Dermis microvascular lymphatic vessel endothelial cell (primary cell): ENCODE data around the gene XPO5. TPM values are rescaled to one million over a fixed set of nuclear protein-coding genes. Genes with fewer than 3 reads are reported as not detected.

Experiments used
- DNase-seq, 2 donors: peaks; one replicate each; pipeline versions ENCODE4 v3.0.0 to v3.0.0-alpha.2; 2010; ENCODE audit warnings: low read depth in 2 of 2
- total RNA-seq: library from RNA; depleted of rRNA; stranded (reverse); fragments of >200 nt; gene quantifications from 2 replicates; pipeline ENCODE4 v1.2.1, GENCODE V29; 2014

Gene XPO5
- total RNA-seq, 1 donor from 2014 or later = 21.2 TPM

- DNase-seq = no peak
These were observed 103.3 kb downstream of the XPO5 start for GRCh38 chr6:43472515-43472914.

Other genes starting within 250 kb of the XPO5 start
- 4.0 and 7.0 TPM in 2 replicates for gene ZNF318, start 206.4 kb downstream of the XPO5 start, total RNA-seq
- 11.7 and 15.7 TPM in 2 replicates for gene ABCC10, start 148.5 kb downstream of the XPO5 start, total RNA-seq
- 0.39 and 0.76 TPM in 2 replicates for gene DLK2, start 120.5 kb downstream of the XPO5 start, total RNA-seq
- gene TJAP1, start 98.5 kb downstream of the XPO5 start, total RNA-seq = 7.3 and 9.0 TPM in 2 replicates
- gene LRRC73, start 65.7 kb downstream of the XPO5 start, total RNA-seq = under 0.01 and 0.13 TPM in 2 replicates
- gene YIPF3, start 59.1 kb downstream of the XPO5 start, total RNA-seq = 82.2 and 128 TPM in 2 replicates
- gene POLR1C, start 58.9 kb downstream of the XPO5 start, total RNA-seq = 31.1 and 31.7 TPM in 2 replicates
- gene POLH, start 147 bp upstream of the XPO5 start, total RNA-seq = 14.3 and 16.3 TPM in 2 replicates
- 30.4 and 38.7 TPM in 2 replicates for gene GTPBP2, start 53.2 kb upstream of the XPO5 start, total RNA-seq
- 14.8 and 23.3 TPM in 2 replicates for gene MAD2L1BP, start 59.8 kb upstream of the XPO5 start, total RNA-seq
- 0.25 and 0.26 TPM in 2 replicates for gene RSPH9, start 69.0 kb upstream of the XPO5 start, total RNA-seq
- gene MRPS18A, start 111.8 kb upstream of the XPO5 start, total RNA-seq = 41.6 and 44.5 TPM in 2 replicates
- gene VEGFA, start 194.2 kb upstream of the XPO5 start, total RNA-seq = 4.5 and 6.7 TPM in 2 replicates